ENCODE measurements around the gene BRSK2. TPM values are rescaled to one million over a fixed set of nuclear protein-coding genes. Genes with fewer than 3 reads are reported as not detected.

The BRSK2 gene
- total and polyA plus RNA-seq, 9 of the 15 experiments (the other 6 are each of a cell fraction or from before 2014, with no cell fraction given) = 0.06 to 0.52 (median 0.18) TPM; not detected in 5

GRCh38 chr11:1500466-1501420, 111.0 kb downstream of the BRSK2 start (continued):
- TF ChIP-seq DEAF1 (CRISPR knock-in tag; IDR thresholded peaks at IDR 0.05) = no peak
- TF ChIP-seq ZBTB9 (CRISPR knock-in tag; IDR thresholded peaks at IDR 0.05) = no peak
- TF ChIP-seq CBX3 (IDR thresholded peaks at IDR 0.05; ENCODE audit: borderline replicate concordance in 1 of 2, low read length in 2 of 2) = no peak
- no peak for TF ChIP-seq POLR2AphosphoS2 (IDR thresholded peaks at IDR 0.05; ENCODE audit: low read length)
- no peak for TF ChIP-seq ETV6 (IDR thresholded peaks at IDR 0.05; ENCODE audit: borderline replicate concordance in 1 of 2, low read depth in 2 of 2, low read length in 1 of 2)
- no peak for TF ChIP-seq ETV6 (CRISPR knock-in tag; IDR thresholded peaks at IDR 0.05; ENCODE audit: borderline replicate concordance)
- TF ChIP-seq HLTF (IDR thresholded peaks at IDR 0.05) = no peak
- no peak for TF ChIP-seq TFAP4 (CRISPR knock-in tag; IDR thresholded peaks at IDR 0.05; ENCODE audit: borderline replicate concordance)
- TF ChIP-seq MAFK (IDR thresholded peaks at IDR 0.05; ENCODE audit: low read length) = peak; percentile 35
- no peak for TF ChIP-seq PTBP1 (IDR thresholded peaks at IDR 0.05; ENCODE audit: low read depth, low read length)
- no peak for TF ChIP-seq DIDO1 (tag; IDR thresholded peaks at IDR 0.05; ENCODE audit: low read depth)
- no peak for TF ChIP-seq GATAD2A (IDR thresholded peaks at IDR 0.05)
- no peak for TF ChIP-seq BMI1 (IDR thresholded peaks at IDR 0.05; ENCODE audit: low read length)
- TF ChIP-seq ARID2 (IDR thresholded peaks at IDR 0.05) = no peak
- TF ChIP-seq POLR2G (IDR thresholded peaks at IDR 0.05; ENCODE audit: low read depth, low read length) = 0 out of 2 replicates have a peak, but pooled peaks have one; percentile 18
- 0 out of 2 replicates have a peak, but pooled peaks have one; percentile 4 for TF ChIP-seq MAFF (IDR thresholded peaks at IDR 0.05; ENCODE audit: low read length)
- TF ChIP-seq ZNF280B (CRISPR knock-in tag; IDR thresholded peaks at IDR 0.05) = no peak
- TF ChIP-seq TEAD1 (CRISPR knock-in tag; IDR thresholded peaks at IDR 0.05) = no peak
- no peak for TF ChIP-seq HIVEP1 (CRISPR knock-in tag; IDR thresholded peaks at IDR 0.05)
- peak; percentile 48 for TF ChIP-seq ZNF316 (IDR thresholded peaks at IDR 0.05)
- no peak for TF ChIP-seq CC2D1A (IDR thresholded peaks at IDR 0.05)
- no peak for TF ChIP-seq VEZF1 (CRISPR knock-in tag; IDR thresholded peaks at IDR 0.05)

Data from K562 (cell line).